ENCODE results near the gene DUS3L. TPM values are rescaled to one million over a fixed set of nuclear protein-coding genes. Genes with fewer than 3 reads are reported as not detected.

Gene DUS3L
- total RNA-seq, 3 donors from 2014 or later (not counting 1 experiment from before 2014, with no cell fraction given), result 116 to 140 (median 128) TPM

DNA sequence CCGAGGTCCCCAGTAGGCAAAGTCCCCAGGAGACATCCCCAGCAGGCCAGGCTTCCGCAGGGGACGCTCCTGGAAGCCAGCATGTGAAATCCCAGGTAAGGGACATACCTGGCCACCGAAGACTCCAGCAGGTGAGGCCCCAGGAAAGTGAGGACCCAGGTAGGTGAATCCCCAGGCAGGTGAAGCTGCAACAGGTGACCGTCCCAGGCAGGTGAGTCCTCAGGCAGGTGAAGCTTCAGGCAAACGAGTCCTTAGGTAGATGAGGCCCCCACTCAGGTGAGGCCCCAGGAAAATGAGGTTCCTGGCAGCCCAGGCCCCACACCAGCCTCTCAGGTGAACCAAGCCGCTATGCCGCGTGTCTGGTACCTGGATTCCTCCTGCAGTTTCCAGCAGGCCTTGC, 40.2 kb upstream of the DUS3L start:
- peaks cover 26% of the 10 kb centered on the region for H3K4me1 ChIP-seq (ENCODE audit: control insufficient read depth, insufficient read depth, low read length)
- TF ChIP-seq, protein P1, sequence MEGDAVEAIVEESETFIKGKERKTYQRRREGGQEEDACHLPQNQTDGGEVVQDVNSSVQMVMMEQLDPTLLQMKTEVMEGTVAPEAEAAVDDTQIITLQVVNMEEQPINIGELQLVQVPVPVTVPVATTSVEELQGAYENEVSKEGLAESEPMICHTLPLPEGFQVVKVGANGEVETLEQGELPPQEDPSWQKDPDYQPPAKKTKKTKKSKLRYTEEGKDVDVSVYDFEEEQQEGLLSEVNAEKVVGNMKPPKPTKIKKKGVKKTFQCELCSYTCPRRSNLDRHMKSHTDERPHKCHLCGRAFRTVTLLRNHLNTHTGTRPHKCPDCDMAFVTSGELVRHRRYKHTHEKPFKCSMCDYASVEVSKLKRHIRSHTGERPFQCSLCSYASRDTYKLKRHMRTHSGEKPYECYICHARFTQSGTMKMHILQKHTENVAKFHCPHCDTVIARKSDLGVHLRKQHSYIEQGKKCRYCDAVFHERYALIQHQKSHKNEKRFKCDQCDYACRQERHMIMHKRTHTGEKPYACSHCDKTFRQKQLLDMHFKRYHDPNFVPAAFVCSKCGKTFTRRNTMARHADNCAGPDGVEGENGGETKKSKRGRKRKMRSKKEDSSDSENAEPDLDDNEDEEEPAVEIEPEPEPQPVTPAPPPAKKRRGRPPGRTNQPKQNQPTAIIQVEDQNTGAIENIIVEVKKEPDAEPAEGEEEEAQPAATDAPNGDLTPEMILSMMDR (IDR thresholded peaks at IDR 0.05), result no peak
- no peak overlapping the region for H3K27ac ChIP-seq (ENCODE audit: low read length)
- intact Hi-C loops (cut with micrococcal nuclease), result no loop called here
- H3K36me3 Mint-ChIP-seq, result no peaks in the 10 kb centered on the region
- DNase-seq (no peak), ATAC-seq (no peak)
- no peak overlapping the region for H3K4me3 Mint-ChIP-seq
- no peaks in the 10 kb centered on the region for H3K9me3 Mint-ChIP-seq
- no peaks in the 10 kb centered on the region for H3K27me3 ChIP-seq (ENCODE audit: control insufficient read depth, insufficient read depth, low read length)
- no peaks in the 10 kb centered on the region for H3K9me3 ChIP-seq (ENCODE audit: control insufficient read depth, insufficient read depth, low read length)
- H3K27me3 Mint-ChIP-seq (ENCODE audit: low read depth in 2 of 2), result peaks cover 0 to 8% of the 10 kb centered on the region in 2 donors
- no peak overlapping the region for H3K4me3 ChIP-seq (ENCODE audit: low read length)
- H3K36me3 ChIP-seq (ENCODE audit: control insufficient read depth, insufficient read depth, low read length), result no peaks in the 10 kb centered on the region
- peaks cover 15 to 16% of the 10 kb centered on the region in 2 donors for H3K4me1 Mint-ChIP-seq
- 91% methylated on average over 9 of the region's 9 CpGs for WGBS (ENCODE audit: insufficient coverage)
- H3K27ac Mint-ChIP-seq, result no peak overlapping the region

DNA sequence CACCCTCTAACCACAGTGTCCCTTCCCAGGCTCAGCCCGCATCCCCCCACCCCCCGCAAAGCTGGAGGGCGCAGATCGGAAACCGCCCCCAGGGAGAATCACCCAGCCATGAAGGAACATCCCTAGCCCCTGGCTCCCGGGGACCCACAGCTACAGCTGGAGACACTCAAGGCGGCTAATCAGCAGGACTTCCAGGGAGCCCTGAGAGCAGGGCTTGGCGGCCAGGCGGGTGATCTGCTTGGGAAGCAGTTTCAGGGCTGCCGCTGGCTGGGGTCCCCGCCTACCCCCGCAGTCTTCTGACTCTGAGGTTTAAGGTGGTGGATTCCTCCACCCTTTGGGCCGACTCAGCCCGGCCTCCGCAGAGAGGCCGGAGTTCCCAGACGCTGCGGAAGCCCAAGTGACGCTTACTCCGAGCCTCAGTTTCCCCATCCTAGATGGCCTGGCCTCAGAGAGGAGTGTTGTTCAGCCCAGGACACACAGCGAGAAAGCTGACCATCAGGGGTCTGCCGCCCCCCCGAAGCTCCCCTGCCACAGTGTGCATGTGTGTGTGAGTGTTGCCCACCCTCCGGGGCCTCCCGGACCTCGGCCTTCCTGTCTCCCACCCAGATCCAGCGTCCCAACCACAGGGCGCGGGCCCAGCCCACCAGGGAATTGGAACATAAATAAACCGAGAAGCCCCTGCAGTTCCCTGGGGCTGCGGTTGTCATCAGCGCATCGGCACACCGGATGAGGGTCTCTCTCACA, 38.8 kb upstream of the DUS3L start:
- H3K27me3 Mint-ChIP-seq (ENCODE audit: low read depth in 2 of 2), result peaks cover 0 to 8% of the 10 kb centered on the region in 2 donors
- H3K9me3 Mint-ChIP-seq, result no peaks in the 10 kb centered on the region
- peak overlapping the region; percentile 52 for H3K4me3 Mint-ChIP-seq
- no peak for ATAC-seq
- 78% methylated on average over 34 of the region's 34 CpGs for WGBS (ENCODE audit: insufficient coverage)
- intact Hi-C loops (cut with micrococcal nuclease), result no loop called here
- H3K27me3 ChIP-seq (ENCODE audit: control insufficient read depth, insufficient read depth, low read length), result no peaks in the 10 kb centered on the region
- no peaks in the 10 kb centered on the region for H3K36me3 ChIP-seq (ENCODE audit: control insufficient read depth, insufficient read depth, low read length)
- no peak overlapping the region for H3K27ac ChIP-seq (ENCODE audit: low read length)
- TF ChIP-seq, protein P1 (IDR thresholded peaks at IDR 0.05), result no peak
- DNase-seq, result no peak
- no peaks in the 10 kb centered on the region for H3K9me3 ChIP-seq (ENCODE audit: control insufficient read depth, insufficient read depth, low read length)
- H3K36me3 Mint-ChIP-seq, result no peaks in the 10 kb centered on the region
- H3K4me1 ChIP-seq (ENCODE audit: control insufficient read depth, insufficient read depth, low read length), result peaks cover 26% of the 10 kb centered on the region
- peak overlapping the region in 1 of 2 donors; percentile 66 for H3K27ac Mint-ChIP-seq
- H3K4me3 ChIP-seq (ENCODE audit: low read length), result no peak overlapping the region
- H3K4me1 Mint-ChIP-seq, result peaks cover 15 to 16% of the 10 kb centered on the region in 2 donors

DNA sequence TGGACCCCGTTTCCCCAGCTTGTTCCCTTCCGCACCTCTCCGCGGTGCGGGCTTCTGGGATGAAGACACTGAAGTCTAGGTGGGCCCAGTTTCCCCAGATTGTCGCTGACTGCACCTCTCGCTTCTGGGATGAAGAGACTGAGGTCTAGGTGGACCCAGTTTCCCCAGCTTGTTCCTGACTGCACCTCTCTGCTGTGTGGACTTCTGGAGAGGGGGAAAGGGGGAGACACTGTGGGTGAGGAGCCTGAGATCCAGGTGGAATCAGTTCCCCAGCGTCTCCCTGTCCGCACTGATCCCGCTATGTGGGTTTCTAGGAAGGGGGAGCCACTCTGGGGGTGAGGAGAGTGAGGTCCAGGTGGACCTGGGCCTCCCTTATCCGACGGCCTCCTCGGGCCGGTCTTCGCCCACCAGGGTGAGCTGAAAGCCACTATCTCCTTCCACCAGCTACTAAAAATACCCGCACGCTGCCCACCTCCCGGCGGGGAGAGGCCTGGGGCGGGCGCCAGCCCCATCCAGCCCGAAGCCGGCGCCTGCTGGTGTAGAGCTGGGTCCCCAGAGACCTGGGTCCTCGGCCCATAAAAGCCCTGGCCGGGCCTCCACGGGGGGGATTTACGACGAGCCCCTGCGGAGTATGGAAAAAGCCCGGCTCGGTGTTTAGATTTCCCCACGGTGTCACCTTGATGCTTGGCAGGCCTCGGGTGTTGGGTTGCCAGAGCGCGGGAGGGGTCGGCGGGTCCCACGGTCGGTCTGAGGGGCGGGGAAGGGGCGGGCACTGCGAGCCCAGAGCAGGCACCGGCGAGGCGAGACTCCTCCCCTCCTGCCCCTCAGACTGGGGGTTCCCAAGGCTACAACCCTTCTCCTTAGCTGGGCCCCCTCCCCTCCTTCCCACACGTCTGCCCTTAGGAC, 38.0 kb upstream of the DUS3L start:
- no peak for ATAC-seq
- Mint-ChIP-seq H3K4me1 (peaks cover 15 to 16% of the 10 kb centered on the region in 2 donors), H3K4me3 (peak overlapping the region; percentile 98), H3K9me3 (no peaks in the 10 kb centered on the region), H3K36me3 (no peaks in the 10 kb centered on the region), H3K27me3 (ENCODE audit: low read depth in 2 of 2) (peaks cover 0 to 8% of the 10 kb centered on the region in 2 donors), H3K27ac (peak overlapping the region; percentile 94 to 99)
- Histone ChIP-seq H3K27me3 (ENCODE audit: control insufficient read depth, insufficient read depth, low read length) (no peaks in the 10 kb centered on the region), H3K4me1 (ENCODE audit: control insufficient read depth, insufficient read depth, low read length) (peaks cover 26% of the 10 kb centered on the region), H3K27ac (ENCODE audit: low read length) (peak overlapping the region; percentile 78), H3K36me3 (ENCODE audit: control insufficient read depth, insufficient read depth, low read length) (no peaks in the 10 kb centered on the region), H3K9me3 (ENCODE audit: control insufficient read depth, insufficient read depth, low read length) (no peaks in the 10 kb centered on the region), H3K4me3 (ENCODE audit: low read length) (peak overlapping the region; percentile 58)
- TF ChIP-seq, protein P1 (IDR thresholded peaks at IDR 0.05), result no peak
- WGBS (ENCODE audit: insufficient coverage), result 5% methylated on average over 41 of the region's 47 CpGs
- intact Hi-C loops (cut with micrococcal nuclease), result no loop called here
- DNase-seq, result peak in 1 of 2 donors; percentile 39
